Testis (tissue), 3 donors: ENCODE data around the gene ACOT8. TPM values are rescaled to one million over a fixed set of nuclear protein-coding genes. Genes with fewer than 3 reads are reported as not detected.

ENCODE experiments used
- DNase-seq: peaks from one replicate; pipeline ENCODE4 v3.0.0-alpha.2; 2019
- H3K27ac ChIP-seq, 2 donors: fragments of 200-600 bp; sonication (generic); one replicate each; pipeline ENCODE4 v1.5.1; 2019
- H3K27me3 ChIP-seq: fragments of 200-600 bp; sonication (generic); one replicate; pipeline ENCODE4 v1.5.1; 2019
- H3K36me3 ChIP-seq: fragments of 200-600 bp; sonication (generic); one replicate; pipeline ENCODE4 v1.5.1; 2017; ENCODE audit warnings: low read depth; ENCODE audit errors: missing control alignments
- H3K4me1 ChIP-seq: fragments of 200-600 bp; sonication (generic); one replicate; pipeline ENCODE4 v1.5.1; 2019
- H3K4me3 ChIP-seq, 2 donors: fragments of 200-600 bp; sonication (generic); one replicate each; pipeline ENCODE4 v1.5.1; 2017 to 2019
- H3K9me3 ChIP-seq: fragments of 200-600 bp; sonication (generic); one replicate; pipeline ENCODE4 v1.5.1; 2017
- CTCF ChIP-seq, 3 experiments: fragments of 450-650 bp in 2 of 3; fragments of 200-600 bp in 1 of 3; sonication (generic) in 1 of 3; IDR thresholded peaks; one replicate each; pipeline ENCODE4 v1.5.1; 2016 to 2019; ENCODE audit warnings: antibody characterized with exemption in 3 of 3, mild to moderate bottlenecking in 2 of 3, moderate library complexity in 1 of 3
- POLR2A ChIP-seq: fragments of 450-650 bp; IDR thresholded peaks from one replicate; pipeline ENCODE4 v1.6.1; 2017; ENCODE audit warnings: antibody characterized with exemption, mild to moderate bottlenecking, moderate library complexity
- WGBS, 2 donors: methylation state at CpG; one replicate each; pipeline ENCODE4 v1.1.5; 2018; 5-methylcytosine and 5-hydroxymethylcytosine counted together
- intact Hi-C: fragments of 100-400 bp; cut with DNase I; formaldehyde crosslinking; loops from one replicate; pipeline ENCODE4 v1.15.1; 2023; ENCODE audit warnings: low total_unique reads
- polyA plus RNA-seq: library from polyadenylated mRNA; stranded (reverse); fragments of 350-450 nt; fragmentation: Illumina TruSeq; extraction: RNeasy Lipid Tissue Mini Kit (QIAGEN cat#74804); gene quantifications from one replicate; pipeline ENCODE4 v1.2.3, GENCODE V29; 2014; ENCODE audit warnings: low read depth, low replicate concordance; ENCODE audit not compliant: insufficient read depth
- total RNA-seq, 2 donors: library from RNA; depleted of rRNA; stranded (reverse); fragments of >200 nt; gene quantifications; one replicate each; pipeline ENCODE4 v1.2.3, GENCODE V29; 2016

The ACOT8 gene
- total and polyA plus RNA-seq, 3 donors from 2014 or later, result 44.4 to 79.6 (median 71.2) TPM

- DNase-seq, result no peak
- H3K36me3 ChIP-seq, result no peaks in the 10 kb centered on the region
- intact Hi-C loops, result loop anchor here (10.0 kb wide), 1 partner anchor 58 kb away; no protein-coding TSS in a partner anchor
- H3K4me1 ChIP-seq, result peaks cover 5% of the 10 kb centered on the region
- no peak overlapping the region for H3K4me3 ChIP-seq
- no peaks in the 10 kb centered on the region for H3K27me3 ChIP-seq
- H3K9me3 ChIP-seq, result no peaks in the 10 kb centered on the region
- TF ChIP-seq CTCF (IDR thresholded peaks at IDR 0.05) (no peak), POLR2A (no peak)
- no peak overlapping the region for H3K27ac ChIP-seq
- 95 to 96% methylated on average over 11 to 14 of the region's 14 CpGs for WGBS, 2 donors
These were observed 39.5 kb upstream of the ACOT8 start for GRCh38 chr20:45896641-45897161.

- no peaks in the 10 kb centered on the region for H3K36me3 ChIP-seq
These were observed 37.6 kb upstream of the ACOT8 start for GRCh38 chr20:45894797-45895196.

GRCh38 chr20:45893831-45894230 lies 36.6 kb upstream of the ACOT8 start:
- DNase-seq, result no peak
- intact Hi-C loops, result loop anchor here (10.0 kb wide), 1 partner anchor 61 kb away; no protein-coding TSS in a partner anchor
- H3K4me1 ChIP-seq, result peaks cover 13% of the 10 kb centered on the region
- H3K27ac ChIP-seq, result no peak overlapping the region
- H3K36me3 ChIP-seq, result no peaks in the 10 kb centered on the region
- H3K27me3 ChIP-seq, result no peaks in the 10 kb centered on the region
- no peaks in the 10 kb centered on the region for H3K9me3 ChIP-seq
- H3K4me3 ChIP-seq, result no peak overlapping the region
- WGBS, 2 donors, result 97 to 98% methylated on average over 4 of the region's 4 CpGs
- TF ChIP-seq CTCF (IDR thresholded peaks at IDR 0.05) (no peak), POLR2A (no peak)

More at GRCh38 chr20:45894797-45895196, 37.6 kb upstream of the ACOT8 start:
- Histone ChIP-seq H3K27me3 (no peaks in the 10 kb centered on the region), H3K27ac (no peak overlapping the region), H3K4me1 (peaks cover 9% of the 10 kb centered on the region), H3K9me3 (no peaks in the 10 kb centered on the region), H3K4me3 (no peak overlapping the region)
- intact Hi-C loops, result loop anchor here (10.0 kb wide), 1 partner anchor 60 kb away; no protein-coding TSS in a partner anchor
- no peak for TF ChIP-seq POLR2A
- no peak for TF ChIP-seq CTCF (IDR thresholded peaks at IDR 0.05)
- no peak for DNase-seq
- WGBS, 2 donors, result 80 to 85% methylated on average over 11 to 12 of the region's 12 CpGs

GRCh38 chr20:45892828-45893500 lies 35.8 kb upstream of the ACOT8 start:
- TF ChIP-seq POLR2A (no peak), CTCF (IDR thresholded peaks at IDR 0.05) (no peak)
- Histone ChIP-seq H3K4me3 (no peak overlapping the region), H3K36me3 (no peaks in the 10 kb centered on the region), H3K27ac (no peak overlapping the region), H3K9me3 (no peaks in the 10 kb centered on the region), H3K4me1 (peaks cover 13% of the 10 kb centered on the region), H3K27me3 (no peaks in the 10 kb centered on the region)
- intact Hi-C loops, result loop anchor here (10.0 kb wide), 1 partner anchor 62 kb away; no protein-coding TSS in a partner anchor
- no peak for DNase-seq
- WGBS, 2 donors, result 70 to 71% methylated on average over 2 to 4 of the region's 4 CpGs
